ENCODE data around the gene UBAC2. TPM values are rescaled to one million over a fixed set of nuclear protein-coding genes. Genes with fewer than 3 reads are reported as not detected.

The UBAC2 gene
- total and polyA plus RNA-seq, 2 of the 8 experiments (the other 6 are each of a cell fraction or from before 2014, with no cell fraction given) = 75.9 to 76.9 TPM

GRCh38 chr13:99192480-99192879 lies 8.2 kb upstream of the UBAC2 start:
- peak in 1 of 3 experiments; percentile 35; a peak in 2 of 4 replicates for TF ChIP-seq CTCF (IDR thresholded peaks at IDR 0.05; ENCODE audit: control extremely low read depth in 1 of 3, insufficient read depth in 1 of 3, low read depth in 1 of 3, low read length in 3 of 3)
- no peak; a peak in 1 of 4 replicates for TF ChIP-seq RAD21 (IDR thresholded peaks at IDR 0.05 in 1 of 2, conservative IDR thresholded peaks at IDR 0.05 in 1 of 2; ENCODE audit: low read depth in 2 of 2, low read length in 2 of 2)
- TF ChIP-seq ATF2 (IDR thresholded peaks at IDR 0.05; ENCODE audit: low read length) = no peak
- no peak overlapping the region for H4K91ac ChIP-seq (replicated peaks; ENCODE audit: insufficient read length, low read length)
- no peak overlapping the region for H3K14ac ChIP-seq (ENCODE audit: insufficient read length)
- H3K56ac ChIP-seq (replicated peaks; ENCODE audit: insufficient read length, low read depth, low read length) = no peak overlapping the region
- no peaks in the 10 kb centered on the region for H3K36me3 ChIP-seq (ENCODE audit: control insufficient read depth in 2 of 4, insufficient read depth in 4 of 4, low read length in 3 of 4)
- H3K9me3 ChIP-seq (ENCODE audit: insufficient read depth in 2 of 2, low read depth in 1 of 2, low read length in 1 of 2) = no peaks in the 10 kb centered on the region
- no peak overlapping the region for H2BK12ac ChIP-seq (ENCODE audit: low read depth, low read length)
- H2BK120ac ChIP-seq (replicated peaks; ENCODE audit: low read depth, low read length) = no peak overlapping the region
- no peaks in the 10 kb centered on the region for H3K79me2 ChIP-seq (ENCODE audit: control insufficient read depth in 1 of 2, insufficient read depth in 2 of 2, low read length in 2 of 2)
- H3K27ac ChIP-seq (ENCODE audit: low read depth, low read length) = no peak overlapping the region
- DNase-seq (ENCODE audit: low read depth in 1 of 2, low spot score in 2 of 2) (no peak), FAIRE-seq (no peak)
- peaks cover 0 to 1% (median 0%) of the 10 kb centered on the region in 4 experiments; a peak in 3 of 7 replicates for H3K27me3 ChIP-seq (replicated peaks in 1 of 4; ENCODE audit: control insufficient read depth in 3 of 4, extremely low read depth in 1 of 4, insufficient read depth in 3 of 4, low read length in 3 of 4)
- H2BK20ac ChIP-seq (ENCODE audit: low read length) = no peak overlapping the region
- no peak overlapping the region for H2BK5ac ChIP-seq (ENCODE audit: low read depth, low read length)
- H3K18ac ChIP-seq (ENCODE audit: extremely low read depth, low read length) = no peak overlapping the region
- no peak overlapping the region for H2AFZ ChIP-seq (ENCODE audit: low read length)
- H3K4ac ChIP-seq (replicated peaks; ENCODE audit: insufficient read length, low read depth, low read length) = no peak overlapping the region
- no peak overlapping the region for H4K5ac ChIP-seq (ENCODE audit: insufficient read length, low read depth, low read length)
- H3K4me1 ChIP-seq (replicated peaks in 1 of 4; ENCODE audit: control insufficient read depth in 3 of 4, insufficient read depth in 4 of 4, low read length in 3 of 4) = no peaks in the 10 kb centered on the region
- no peak overlapping the region for H3K9ac ChIP-seq (replicated peaks in 1 of 4; ENCODE audit: extremely low read depth in 1 of 4, low read depth in 3 of 4, low read length in 3 of 4)
- CTCF ChIA-PET (ENCODE audit: partially characterized antibody) = interaction anchor here (0.8 to 2.2 kb wide), 6 partner anchors 9 to 175 kb away, joined by 3 to 9 read pairs (median 4); no protein-coding TSS in a partner anchor
- no peak overlapping the region for H2BK15ac ChIP-seq (ENCODE audit: low read length)
- POLR2A ChIA-PET (ENCODE audit: partially characterized antibody) = interaction anchor here (6.8 kb wide), 1 partner anchor 7 kb away, joined by 49 read pairs; the partner anchor contains the start of gene UBAC2
- H4K20me1 ChIP-seq (replicated peaks in 1 of 2; ENCODE audit: control insufficient read depth in 1 of 2, insufficient read depth in 2 of 2, low read length in 2 of 2) = peaks cover 0 to under 1% of the 10 kb centered on the region in 2 experiments
- no peak overlapping the region for H2AK5ac ChIP-seq (ENCODE audit: low read depth, low read length)
- no peak overlapping the region for H3K23ac ChIP-seq (ENCODE audit: insufficient read length)
- no peak overlapping the region for H3K4me2 ChIP-seq (ENCODE audit: insufficient read depth in 1 of 2, low read depth in 2 of 2, low read length in 2 of 2)
- no peaks in the 10 kb centered on the region for H3K79me1 ChIP-seq (ENCODE audit: low read depth, low read length)
- no peaks in the 10 kb centered on the region for H3K23me2 ChIP-seq (ENCODE audit: low read depth, low read length)
- no peak overlapping the region for H3K4me3 ChIP-seq (ENCODE audit: extremely low read depth in 1 of 4, insufficient read depth in 2 of 4, low read depth in 3 of 4, low read length in 4 of 4)
- no peak overlapping the region for H4K8ac ChIP-seq (ENCODE audit: extremely low read depth, insufficient read depth, low read length)
